K562 (cell line): ENCODE measurements around the gene GLRX. TPM values are rescaled to one million over a fixed set of nuclear protein-coding genes. Genes with fewer than 3 reads are reported as not detected.
A peak's percentile ranks its signal among the peaks of the same experiment; 100 is the strongest.

Source experiments
- CEBPB ChIP-seq: fragments of 450-650 bp; IDR thresholded peaks from 2 replicates; pipeline ENCODE4 v1.6.1; 2016; ENCODE audit warnings: missing genetic modification characterization, missing compliant biosample characterization
- CXXC5 ChIP-seq: fragments of 250-450 bp; sonication (Bioruptor Pico); IDR thresholded peaks from 2 replicates; pipeline ENCODE4 v1.8.0; 2022; ENCODE audit warnings: inconsistent platforms, mild to moderate bottlenecking, moderate library complexity
- EGR1 ChIP-seq: fragments of 450-650 bp; conservative IDR thresholded peaks from 2 replicates; pipeline ENCODE4 v1.6.1; 2017; ENCODE audit warnings: mild to moderate bottlenecking
- FOXK1 ChIP-seq: sonication (generic); formaldehyde crosslinking; IDR thresholded peaks from 2 replicates; pipeline ENCODE4 v1.8.0; 2022; ENCODE audit warnings: missing genetic modification reagents, mild to moderate bottlenecking, borderline replicate concordance
- GTF2E2 ChIP-seq: fragments of 200-800 bp; sonication (Bioruptor generic); IDR thresholded peaks from 2 replicates; pipeline ENCODE4 v1.6.1; 2016; ENCODE audit warnings: missing genetic modification characterization, missing compliant biosample characterization
- MBD2 ChIP-seq: sonication (generic); IDR thresholded peaks from 2 replicates; pipeline ENCODE4 v1.6.1; 2016; ENCODE audit warnings: low read depth, borderline replicate concordance
- NR1H2 ChIP-seq: sonication (generic); formaldehyde crosslinking; IDR thresholded peaks from 2 replicates; pipeline ENCODE4 v1.4.0; 2020; ENCODE audit warnings: mild to moderate bottlenecking, missing genetic modification reagents
- RAD51 ChIP-seq: fragments of 450-650 bp; IDR thresholded peaks from 2 replicates; pipeline ENCODE4 v1.7.1; 2016; ENCODE audit warnings: low read depth, mild to moderate bottlenecking, borderline replicate concordance
- RCOR1 ChIP-seq, 2 experiments: IDR thresholded peaks; 2 replicates each; pipeline ENCODE4 v1.6.1; 2012; ENCODE audit warnings: low read depth in 2 of 2, low read length in 2 of 2, borderline replicate concordance in 1 of 2, improper control_type of control experiment in 1 of 2
- SRSF9 ChIP-seq: fragments of 200-400 bp; formaldehyde crosslinking; IDR thresholded peaks from 2 replicates; pipeline ENCODE4 v1.6.1; 2017; ENCODE audit warnings: low read depth, low read length, borderline replicate concordance
- ZNF507 ChIP-seq: conservative IDR thresholded peaks from 2 replicates; pipeline ENCODE4 v1.6.1; 2017; ENCODE audit warnings: missing genetic modification characterization, missing compliant biosample characterization
- ZNF57 ChIP-seq: fragments of 450-650 bp; formaldehyde crosslinking; IDR thresholded peaks from 2 replicates; pipeline ENCODE4 v1.4.0; 2020; ENCODE audit warnings: mild to moderate bottlenecking, moderate library complexity
- ZNF644 ChIP-seq: fragments of 200-800 bp; sonication (Bioruptor generic); IDR thresholded peaks from 2 replicates; pipeline ENCODE4 v1.6.1; 2016; ENCODE audit warnings: low read depth, missing genetic modification characterization, missing compliant biosample characterization
- polyA plus RNA-seq, 8 experiments: library from polyadenylated mRNA; depleted of rRNA in 4 of 8; stranded (reverse) in 5 of 8; unstranded in 3 of 8; fragments of >200 nt; fragmentation: Nextera tagmentation in 2 of 8; fragmentation: Illumina TruSeq in 1 of 8; extraction: Ambion mirVana in 2 of 8; extraction: Trizol in 1 of 8; gene quantifications; 2 replicates each; pipeline versions ENCODE4 v1.2.1 to v1.2.3, GENCODE V29; 2011 to 2014; ENCODE audit warnings: inconsistent platforms in 1 of 8, missing spikeins in 1 of 8
- total RNA-seq, 7 experiments: library from RNA; depleted of rRNA in 6 of 7; stranded (reverse); fragments of >200 nt in 6 of 7; fragmentation: Illumina TruSeq in 2 of 7; extraction: Trizol in 2 of 7; gene quantifications; 2 replicates each; pipeline versions ENCODE4 v1.2.1 to v1.2.3, GENCODE V29; 2011 to 2021; ENCODE audit warnings: low replicate concordance in 1 of 7
- TF ChIP-seq, protein P1 (sequence below): sonication (generic); formaldehyde crosslinking; IDR thresholded peaks from 2 replicates; pipeline ENCODE4 v1.8.1; 2023; ENCODE audit warnings: mild to moderate bottlenecking, missing genetic modification reagents
- TF ChIP-seq, protein P2 (sequence below): fragments of 250-450 bp; sonication (Bioruptor Pico); IDR thresholded peaks from 2 replicates; pipeline ENCODE4 v1.4.0; 2020; ENCODE audit warnings: borderline replicate concordance
- TF ChIP-seq, protein P3 (sequence below): fragments of 250-450 bp; sonication (Bioruptor Pico); IDR thresholded peaks from 2 replicates; pipeline ENCODE4 v1.9.0; 2021; ENCODE audit warnings: mild to moderate bottlenecking
- TF ChIP-seq, protein P4 (sequence below): fragments of 250-450 bp; sonication (Bioruptor Pico); IDR thresholded peaks from 2 replicates; pipeline ENCODE4 v1.5.0; 2022; ENCODE audit warnings: mild to moderate bottlenecking
- TF ChIP-seq, protein P5 (sequence below): sonication (generic); formaldehyde crosslinking; IDR thresholded peaks from 2 replicates; pipeline ENCODE4 v1.9.0; 2022; ENCODE audit warnings: mild to moderate bottlenecking, missing genetic modification reagents
- TF ChIP-seq, protein P6 (sequence below): fragments of 450-650 bp; IDR thresholded peaks from one replicate; pipeline ENCODE4 v1.6.1; 2018; ENCODE audit warnings: mild to moderate bottlenecking, moderate library complexity; ENCODE audit not compliant: partially characterized antibody
- TF ChIP-seq, protein P7 (sequence below): sonication (generic); formaldehyde crosslinking; IDR thresholded peaks from 2 replicates; pipeline ENCODE4 v1.8.0; 2022; ENCODE audit warnings: mild to moderate bottlenecking, missing genetic modification reagents

Gene GLRX
- total and polyA plus RNA-seq, 9 of the 15 experiments (the other 6 are each of a cell fraction or from before 2014, with no cell fraction given) = 2.3 to 11.2 (median 4.6) TPM

DNA sequence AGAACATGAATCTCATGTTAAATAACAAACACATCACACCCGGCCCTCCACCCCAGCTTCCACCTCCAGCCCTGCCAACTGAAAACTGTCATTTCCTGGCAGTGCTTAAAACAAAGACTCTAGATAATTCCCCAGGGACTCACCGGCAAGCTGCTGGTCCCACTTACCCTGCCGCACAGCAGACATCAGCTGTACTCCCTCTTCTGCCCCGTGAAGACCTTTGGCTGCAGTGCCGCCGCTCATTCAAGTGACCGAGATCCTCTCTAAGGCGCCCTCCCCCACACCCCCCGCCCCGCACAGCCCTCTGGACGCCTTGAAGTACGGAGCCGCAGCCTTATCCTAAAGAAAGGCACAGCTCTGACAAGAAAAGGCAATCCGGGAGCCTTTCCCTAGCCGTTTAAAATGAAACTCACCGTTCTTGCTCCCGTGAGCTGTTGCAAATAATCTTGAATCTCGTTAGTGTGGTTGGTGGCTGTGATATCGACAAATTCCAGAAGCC, 434 bp downstream of the GLRX start (continued):
- TF ChIP-seq, protein P1, sequence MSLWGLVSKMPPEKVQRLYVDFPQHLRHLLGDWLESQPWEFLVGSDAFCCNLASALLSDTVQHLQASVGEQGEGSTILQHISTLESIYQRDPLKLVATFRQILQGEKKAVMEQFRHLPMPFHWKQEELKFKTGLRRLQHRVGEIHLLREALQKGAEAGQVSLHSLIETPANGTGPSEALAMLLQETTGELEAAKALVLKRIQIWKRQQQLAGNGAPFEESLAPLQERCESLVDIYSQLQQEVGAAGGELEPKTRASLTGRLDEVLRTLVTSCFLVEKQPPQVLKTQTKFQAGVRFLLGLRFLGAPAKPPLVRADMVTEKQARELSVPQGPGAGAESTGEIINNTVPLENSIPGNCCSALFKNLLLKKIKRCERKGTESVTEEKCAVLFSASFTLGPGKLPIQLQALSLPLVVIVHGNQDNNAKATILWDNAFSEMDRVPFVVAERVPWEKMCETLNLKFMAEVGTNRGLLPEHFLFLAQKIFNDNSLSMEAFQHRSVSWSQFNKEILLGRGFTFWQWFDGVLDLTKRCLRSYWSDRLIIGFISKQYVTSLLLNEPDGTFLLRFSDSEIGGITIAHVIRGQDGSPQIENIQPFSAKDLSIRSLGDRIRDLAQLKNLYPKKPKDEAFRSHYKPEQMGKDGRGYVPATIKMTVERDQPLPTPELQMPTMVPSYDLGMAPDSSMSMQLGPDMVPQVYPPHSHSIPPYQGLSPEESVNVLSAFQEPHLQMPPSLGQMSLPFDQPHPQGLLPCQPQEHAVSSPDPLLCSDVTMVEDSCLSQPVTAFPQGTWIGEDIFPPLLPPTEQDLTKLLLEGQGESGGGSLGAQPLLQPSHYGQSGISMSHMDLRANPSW = no peak
- TF ChIP-seq, protein P2, sequence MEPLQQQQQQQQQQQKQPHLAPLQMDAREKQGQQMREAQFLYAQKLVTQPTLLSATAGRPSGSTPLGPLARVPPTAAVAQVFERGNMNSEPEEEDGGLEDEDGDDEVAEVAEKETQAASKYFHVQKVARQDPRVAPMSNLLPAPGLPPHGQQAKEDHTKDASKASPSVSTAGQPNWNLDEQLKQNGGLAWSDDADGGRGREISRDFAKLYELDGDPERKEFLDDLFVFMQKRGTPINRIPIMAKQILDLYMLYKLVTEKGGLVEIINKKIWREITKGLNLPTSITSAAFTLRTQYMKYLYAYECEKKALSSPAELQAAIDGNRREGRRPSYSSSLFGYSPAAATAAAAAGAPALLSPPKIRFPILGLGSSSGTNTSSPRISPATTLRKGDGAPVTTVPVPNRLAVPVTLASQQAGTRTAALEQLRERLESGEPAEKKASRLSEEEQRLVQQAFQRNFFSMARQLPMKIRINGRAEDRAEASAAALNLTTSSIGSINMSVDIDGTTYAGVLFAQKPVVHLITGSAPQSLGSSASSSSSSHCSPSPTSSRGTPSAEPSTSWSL (CRISPR knock-in tag) = no peak
- TF ChIP-seq FOXK1 = no peak
- TF ChIP-seq, protein P3, sequence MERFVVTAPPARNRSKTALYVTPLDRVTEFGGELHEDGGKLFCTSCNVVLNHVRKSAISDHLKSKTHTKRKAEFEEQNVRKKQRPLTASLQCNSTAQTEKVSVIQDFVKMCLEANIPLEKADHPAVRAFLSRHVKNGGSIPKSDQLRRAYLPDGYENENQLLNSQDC (CRISPR knock-in tag) = no peak
- TF ChIP-seq, protein P4, sequence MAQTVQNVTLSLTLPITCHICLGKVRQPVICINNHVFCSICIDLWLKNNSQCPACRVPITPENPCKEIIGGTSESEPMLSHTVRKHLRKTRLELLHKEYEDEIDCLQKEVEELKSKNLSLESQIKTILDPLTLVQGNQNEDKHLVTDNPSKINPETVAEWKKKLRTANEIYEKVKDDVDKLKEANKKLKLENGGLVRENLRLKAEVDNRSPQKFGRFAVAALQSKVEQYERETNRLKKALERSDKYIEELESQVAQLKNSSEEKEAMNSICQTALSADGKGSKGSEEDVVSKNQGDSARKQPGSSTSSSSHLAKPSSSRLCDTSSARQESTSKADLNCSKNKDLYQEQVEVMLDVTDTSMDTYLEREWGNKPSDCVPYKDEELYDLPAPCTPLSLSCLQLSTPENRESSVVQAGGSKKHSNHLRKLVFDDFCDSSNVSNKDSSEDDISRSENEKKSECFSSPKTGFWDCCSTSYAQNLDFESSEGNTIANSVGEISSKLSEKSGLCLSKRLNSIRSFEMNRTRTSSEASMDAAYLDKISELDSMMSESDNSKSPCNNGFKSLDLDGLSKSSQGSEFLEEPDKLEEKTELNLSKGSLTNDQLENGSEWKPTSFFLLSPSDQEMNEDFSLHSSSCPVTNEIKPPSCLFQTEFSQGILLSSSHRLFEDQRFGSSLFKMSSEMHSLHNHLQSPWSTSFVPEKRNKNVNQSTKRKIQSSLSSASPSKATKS (CRISPR knock-in tag) = no peak
- TF ChIP-seq GTF2E2 = no peak
- TF ChIP-seq NR1H2 = no peak
- TF ChIP-seq, protein P5, sequence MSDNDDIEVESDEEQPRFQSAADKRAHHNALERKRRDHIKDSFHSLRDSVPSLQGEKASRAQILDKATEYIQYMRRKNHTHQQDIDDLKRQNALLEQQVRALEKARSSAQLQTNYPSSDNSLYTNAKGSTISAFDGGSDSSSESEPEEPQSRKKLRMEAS (CRISPR knock-in tag) = no peak
- no peak for TF ChIP-seq ZNF507 (tag)
- no peak for TF ChIP-seq ZNF57 (CRISPR knock-in tag)
- TF ChIP-seq, protein P6, sequence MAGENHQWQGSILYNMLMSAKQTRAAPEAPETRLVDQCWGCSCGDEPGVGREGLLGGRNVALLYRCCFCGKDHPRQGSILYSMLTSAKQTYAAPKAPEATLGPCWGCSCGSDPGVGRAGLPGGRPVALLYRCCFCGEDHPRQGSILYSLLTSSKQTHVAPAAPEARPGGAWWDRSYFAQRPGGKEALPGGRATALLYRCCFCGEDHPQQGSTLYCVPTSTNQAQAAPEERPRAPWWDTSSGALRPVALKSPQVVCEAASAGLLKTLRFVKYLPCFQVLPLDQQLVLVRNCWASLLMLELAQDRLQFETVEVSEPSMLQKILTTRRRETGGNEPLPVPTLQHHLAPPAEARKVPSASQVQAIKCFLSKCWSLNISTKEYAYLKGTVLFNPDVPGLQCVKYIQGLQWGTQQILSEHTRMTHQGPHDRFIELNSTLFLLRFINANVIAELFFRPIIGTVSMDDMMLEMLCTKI = no peak
- TF ChIP-seq CXXC5 (CRISPR knock-in tag) = peak; percentile 64
- TF ChIP-seq, protein P7, sequence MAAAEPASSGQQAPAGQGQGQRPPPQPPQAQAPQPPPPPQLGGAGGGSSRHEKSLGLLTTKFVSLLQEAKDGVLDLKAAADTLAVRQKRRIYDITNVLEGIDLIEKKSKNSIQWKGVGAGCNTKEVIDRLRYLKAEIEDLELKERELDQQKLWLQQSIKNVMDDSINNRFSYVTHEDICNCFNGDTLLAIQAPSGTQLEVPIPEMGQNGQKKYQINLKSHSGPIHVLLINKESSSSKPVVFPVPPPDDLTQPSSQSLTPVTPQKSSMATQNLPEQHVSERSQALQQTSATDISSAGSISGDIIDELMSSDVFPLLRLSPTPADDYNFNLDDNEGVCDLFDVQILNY = no peak
- no peak for TF ChIP-seq ZNF644
- peak; percentile 27 for TF ChIP-seq EGR1
- TF ChIP-seq RCOR1 (IDR thresholded peaks at IDR 0.05; ENCODE audit: borderline replicate concordance in 1 of 2, low read depth in 2 of 2, low read length in 2 of 2) = peak in 1 of 2 experiments; percentile 3; a peak in 1 of 4 replicates
- TF ChIP-seq MBD2 = no peak
- no peak for TF ChIP-seq CEBPB (tag)
- no peak for TF ChIP-seq RAD51
- no peak for TF ChIP-seq SRSF9
